SIG-M5 (cell line): ENCODE data around the gene MEOX1.

Experiments
- DNase-seq: peaks from one replicate; lab custom pipeline; 2025; lab: John Stamatoyannopoulos, UW

MEOX1 gene

DNA sequence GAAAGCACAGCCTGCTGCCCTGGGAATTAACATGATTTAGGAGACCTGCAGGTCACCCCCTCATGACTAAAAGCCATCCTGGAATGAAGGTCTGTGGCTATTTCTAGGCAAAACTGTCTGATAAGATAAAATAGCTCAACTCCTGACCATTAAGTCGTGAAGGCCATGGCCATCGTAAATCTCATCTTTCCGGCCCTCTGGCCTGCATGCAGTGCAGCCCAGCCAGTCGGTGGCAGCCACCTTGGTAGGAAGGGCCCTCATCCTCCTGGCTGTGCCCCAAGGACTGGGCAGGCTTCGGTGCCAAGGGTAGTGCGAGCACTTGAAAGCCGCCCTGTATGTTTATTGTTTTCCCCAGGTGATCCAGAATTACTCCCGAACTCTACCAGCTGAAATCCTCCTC lies 18.2 kb upstream of the MEOX1 start:
- no peak for DNase-seq

DNA sequence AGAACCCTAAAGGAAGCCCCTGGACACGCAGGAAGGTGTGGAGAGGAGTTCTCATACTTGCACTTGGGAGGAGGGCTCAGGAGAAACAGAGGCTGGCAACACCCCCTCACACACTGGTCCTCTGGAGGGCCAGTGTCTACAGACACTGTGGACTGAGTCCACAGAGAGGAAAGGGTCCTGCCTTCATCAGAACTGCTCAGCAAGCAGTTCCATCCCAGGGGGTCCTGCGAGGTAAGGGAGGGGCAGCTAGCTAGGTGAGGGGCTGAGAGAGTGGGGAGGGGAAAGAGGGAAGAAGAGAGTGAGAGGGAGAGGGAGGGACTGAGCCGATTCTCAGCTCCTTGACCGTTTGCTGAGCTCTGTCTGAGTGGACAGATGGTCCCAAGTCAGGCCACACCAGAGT lies 17.7 kb upstream of the MEOX1 start:
- DNase-seq = no peak

- no peak for DNase-seq
Observed at GRCh38 chr17:43676471-43676870, 14.7 kb upstream of the MEOX1 start.

DNA sequence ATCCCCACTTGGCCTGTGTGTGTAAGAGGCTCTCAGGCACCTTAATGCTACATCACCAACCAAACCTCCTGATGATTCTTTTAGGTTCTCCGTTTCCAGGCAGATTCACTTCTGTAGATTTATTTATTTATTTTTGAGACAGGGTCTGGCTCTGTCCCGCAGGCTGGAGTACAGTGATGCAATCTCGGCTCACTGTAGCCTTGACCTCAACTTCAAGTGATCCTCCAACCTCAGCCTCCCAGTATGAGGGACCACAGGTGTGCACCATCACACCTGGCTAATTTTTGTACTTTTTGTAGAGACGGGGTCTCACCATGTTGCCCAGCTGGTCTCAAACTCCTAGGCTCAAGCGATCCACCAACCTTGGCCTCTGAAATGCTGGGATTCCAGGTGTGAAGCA lies 12.7 kb upstream of the MEOX1 start:
- no peak for DNase-seq

DNA sequence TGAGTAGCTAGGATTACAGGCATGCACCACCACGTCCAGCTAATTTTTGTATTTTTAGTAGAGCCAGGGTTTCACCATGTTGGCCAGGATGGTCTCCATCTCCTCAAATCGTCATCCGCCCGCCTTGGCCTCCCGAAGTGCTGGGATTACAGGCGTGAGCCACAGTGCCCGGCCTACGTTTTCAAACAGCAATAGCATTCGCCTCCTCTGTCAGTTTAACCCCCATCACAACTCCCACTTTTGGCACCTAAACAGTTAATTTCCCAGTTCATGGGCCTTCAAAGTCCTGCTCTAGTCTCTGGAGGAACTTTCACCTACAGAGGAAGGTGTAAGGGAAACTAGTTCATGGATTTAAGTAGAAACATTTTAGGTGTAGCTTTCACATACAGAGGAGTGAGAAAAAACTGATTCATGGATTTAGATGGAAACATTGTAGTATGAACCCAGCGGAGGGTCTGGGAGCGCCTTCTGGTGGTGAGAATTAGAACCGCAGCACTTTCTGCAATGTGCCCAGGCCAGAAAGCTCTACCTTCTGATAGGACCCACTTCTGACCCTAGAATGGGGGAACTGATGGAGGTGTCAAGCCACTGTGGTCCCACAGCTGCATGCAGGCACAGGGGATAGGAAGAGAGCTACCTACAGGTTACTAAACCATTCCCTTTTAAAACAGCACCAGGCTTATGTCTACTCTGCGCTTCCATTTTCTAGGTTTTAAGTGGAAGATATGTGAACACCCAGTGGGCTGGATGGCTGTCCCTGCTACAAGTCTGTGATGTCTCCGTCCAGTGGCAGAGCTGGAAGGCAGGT lies 12.0 kb upstream of the MEOX1 start:
- DNase-seq = no peak

DNA sequence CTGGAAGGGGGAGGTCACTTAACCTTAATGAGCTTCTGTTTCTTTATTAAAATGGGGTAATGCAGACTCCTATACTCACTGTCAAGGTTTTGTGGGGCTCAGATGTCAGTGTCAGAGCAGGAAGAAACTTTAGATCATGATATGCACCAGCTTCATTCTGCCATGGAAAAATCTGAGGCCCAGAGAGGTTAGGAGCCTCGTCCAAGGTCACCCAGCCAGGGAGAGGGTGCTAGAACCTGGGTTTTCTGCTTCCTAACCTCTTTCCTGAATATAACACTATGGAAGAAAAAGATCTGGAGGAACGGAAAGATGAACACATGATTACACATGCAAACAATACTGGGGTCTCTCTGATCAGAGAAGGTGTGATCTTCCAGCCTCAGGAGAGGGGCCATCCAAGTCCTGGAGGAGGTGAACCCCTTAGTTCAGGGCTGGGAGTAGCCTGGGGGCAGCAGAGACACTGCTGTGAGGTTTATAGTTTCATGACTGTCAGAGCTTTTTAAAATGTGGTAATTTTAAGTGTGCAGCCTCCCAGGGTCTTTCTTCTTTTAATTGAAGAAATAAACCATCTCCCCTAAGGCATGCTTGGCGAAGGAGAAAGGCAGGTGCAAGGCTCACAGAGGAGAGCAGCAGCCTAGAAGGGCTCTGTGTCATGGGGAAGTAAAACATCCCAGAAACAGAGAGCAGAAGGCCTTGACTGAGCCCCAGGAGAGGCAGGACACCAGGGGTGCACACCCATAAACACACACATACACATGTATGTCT lies 10.2 kb upstream of the MEOX1 start:
- DNase-seq = no peak

DNA sequence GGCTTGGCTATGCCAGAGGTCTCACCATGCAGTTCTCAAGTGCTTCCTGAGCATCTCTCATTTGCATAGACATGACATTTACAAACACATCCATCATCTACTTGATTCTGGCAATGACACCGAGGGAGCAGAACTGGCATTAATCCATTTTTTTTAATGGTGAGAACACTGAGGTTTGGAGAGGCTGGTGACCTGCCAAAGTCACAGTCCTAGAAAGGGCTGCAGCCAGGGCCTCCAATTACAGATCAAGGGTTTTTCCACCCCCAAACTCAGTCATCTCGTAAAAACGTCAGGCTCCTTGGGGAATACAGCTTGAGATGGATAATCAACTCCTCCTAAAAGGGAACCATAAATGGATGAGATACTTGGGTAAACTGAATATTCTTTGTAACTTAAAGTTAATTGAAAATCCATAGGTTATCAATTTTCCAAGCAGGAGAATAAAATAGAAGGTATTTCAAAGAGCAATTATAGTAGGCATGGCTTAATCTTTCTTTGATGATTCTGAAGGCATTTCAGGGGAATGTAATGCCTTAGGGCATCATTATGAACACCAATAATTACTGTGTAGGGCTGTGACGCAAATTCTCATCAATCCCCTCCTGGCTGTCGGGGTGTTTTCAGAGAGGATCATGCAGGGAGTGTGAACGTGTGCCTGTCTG lies 9.4 kb upstream of the MEOX1 start:
- DNase-seq = no peak

GRCh38 chr17:43670645-43671030 lies 8.9 kb upstream of the MEOX1 start:
- DNase-seq = no peak

DNA sequence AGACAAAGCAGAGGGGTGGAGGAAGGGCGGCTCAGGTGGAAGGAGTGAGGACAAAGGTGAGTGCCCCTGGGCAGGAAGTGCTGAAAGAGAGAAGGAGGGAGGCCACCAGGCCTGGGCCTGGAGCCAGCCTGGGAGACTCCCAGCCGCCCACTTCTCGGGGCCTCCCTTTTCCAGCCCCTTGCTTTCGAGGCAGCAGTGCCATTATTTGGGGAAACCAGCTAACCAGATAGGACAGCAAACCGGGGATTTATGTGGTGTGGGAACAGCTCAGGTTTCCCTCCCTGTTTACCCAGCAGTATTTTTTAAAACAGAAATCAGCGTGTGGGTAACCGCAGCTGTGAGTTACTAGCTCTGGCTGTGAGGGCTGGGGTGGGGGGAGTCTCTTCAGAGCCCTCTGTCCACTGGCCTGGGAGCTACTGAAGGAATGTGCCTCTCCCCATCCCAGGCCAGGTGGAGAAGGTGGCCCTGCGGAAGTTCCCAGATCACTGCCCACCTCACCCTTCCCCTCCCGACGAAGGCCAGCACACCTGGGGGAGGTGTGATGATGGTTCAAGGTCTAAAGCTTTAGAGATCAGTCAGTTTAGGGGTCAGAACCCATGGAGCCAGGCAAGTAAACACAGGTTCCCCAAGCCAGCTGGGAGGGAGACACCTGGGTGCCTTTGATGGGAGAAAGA lies 8.4 kb upstream of the MEOX1 start:
- no peak for DNase-seq

- DNase-seq = no peak
Observed at GRCh38 chr17:43667947-43668348, 6.2 kb upstream of the MEOX1 start.

DNA sequence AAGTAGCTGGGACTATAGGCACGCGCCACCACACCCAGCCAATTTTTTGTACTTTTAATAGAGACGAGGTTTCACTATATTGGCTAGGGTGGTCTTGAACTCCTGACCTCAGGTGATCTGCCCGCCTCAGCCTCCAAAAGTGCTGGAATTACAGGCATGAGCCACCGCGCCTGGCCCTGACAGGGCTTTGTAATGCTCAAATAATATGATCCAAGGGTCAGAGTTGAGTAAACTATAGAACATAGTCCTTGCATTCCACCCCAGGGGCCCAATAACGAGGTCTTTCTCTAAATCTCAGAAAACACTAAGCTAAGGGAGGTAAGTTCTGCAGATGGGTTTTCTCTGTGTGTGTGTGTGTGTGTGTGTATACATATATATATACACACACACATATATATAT lies 5.8 kb upstream of the MEOX1 start:
- no peak for DNase-seq

- DNase-seq = no peak
Observed at GRCh38 chr17:43665937-43666236, 4.2 kb upstream of the MEOX1 start.

- no peak for DNase-seq
Observed at GRCh38 chr17:43665084-43665936, 3.6 kb upstream of the MEOX1 start.

GRCh38 chr17:43664096-43664495 lies 2.4 kb upstream of the MEOX1 start:
- no peak for DNase-seq

DNA sequence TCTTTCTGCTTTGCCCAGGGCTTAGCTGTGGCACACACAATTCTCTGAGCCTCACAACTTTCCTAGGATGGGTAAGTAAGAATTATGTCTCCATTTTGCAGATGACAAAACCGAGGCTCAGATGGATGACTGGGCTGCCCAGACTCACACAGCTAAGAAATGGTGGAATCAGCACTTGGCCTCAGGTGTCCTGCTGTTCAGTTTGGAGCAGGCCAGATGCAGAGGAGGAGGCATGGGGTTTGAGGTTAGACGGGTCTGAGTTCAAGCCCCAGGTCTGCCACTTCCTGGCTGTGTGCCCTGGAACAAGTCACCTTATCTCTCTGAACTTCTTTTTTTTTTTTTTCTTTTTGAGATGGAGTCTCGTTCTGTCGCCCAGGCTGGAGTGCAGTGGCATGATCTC lies 1.7 kb upstream of the MEOX1 start:
- DNase-seq = no peak

GRCh38 chr17:43662413-43663141 lies 855 bp upstream of the MEOX1 start:
- DNase-seq = no peak

DNA sequence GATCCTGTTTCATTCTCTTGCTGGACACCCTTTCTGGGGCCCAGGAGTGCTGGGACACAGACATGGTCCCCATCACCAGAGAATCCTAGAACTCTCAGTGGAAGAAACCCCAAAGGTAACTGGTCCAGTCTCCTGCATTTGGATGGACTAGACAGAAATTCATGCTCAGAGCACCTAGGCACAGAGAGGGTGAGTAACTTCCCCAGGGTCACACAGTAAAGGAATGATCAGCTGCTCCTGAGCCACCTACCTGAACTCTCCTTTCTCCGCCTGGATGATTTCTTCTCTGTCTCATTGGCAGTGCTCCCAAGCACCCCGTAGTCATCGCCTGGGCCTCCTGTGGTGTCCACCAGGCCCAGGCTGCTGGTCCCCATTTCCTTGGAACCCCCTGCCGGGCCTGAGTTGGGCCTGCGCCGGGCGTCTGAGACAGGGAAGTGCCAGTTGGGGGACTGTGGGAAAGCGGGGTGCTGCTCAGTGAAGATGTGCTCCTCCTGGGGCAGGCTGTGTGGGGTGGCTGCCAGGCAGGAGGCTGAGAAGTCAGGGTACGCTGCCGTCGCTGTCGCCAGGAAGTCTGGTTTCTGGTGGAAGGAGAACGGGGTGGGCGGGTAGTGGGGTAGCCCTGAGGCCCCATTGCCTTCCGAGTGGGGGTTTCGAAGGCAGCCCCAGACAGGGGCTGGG lies 767 bp downstream of the MEOX1 start:
- DNase-seq = no peak

DNA sequence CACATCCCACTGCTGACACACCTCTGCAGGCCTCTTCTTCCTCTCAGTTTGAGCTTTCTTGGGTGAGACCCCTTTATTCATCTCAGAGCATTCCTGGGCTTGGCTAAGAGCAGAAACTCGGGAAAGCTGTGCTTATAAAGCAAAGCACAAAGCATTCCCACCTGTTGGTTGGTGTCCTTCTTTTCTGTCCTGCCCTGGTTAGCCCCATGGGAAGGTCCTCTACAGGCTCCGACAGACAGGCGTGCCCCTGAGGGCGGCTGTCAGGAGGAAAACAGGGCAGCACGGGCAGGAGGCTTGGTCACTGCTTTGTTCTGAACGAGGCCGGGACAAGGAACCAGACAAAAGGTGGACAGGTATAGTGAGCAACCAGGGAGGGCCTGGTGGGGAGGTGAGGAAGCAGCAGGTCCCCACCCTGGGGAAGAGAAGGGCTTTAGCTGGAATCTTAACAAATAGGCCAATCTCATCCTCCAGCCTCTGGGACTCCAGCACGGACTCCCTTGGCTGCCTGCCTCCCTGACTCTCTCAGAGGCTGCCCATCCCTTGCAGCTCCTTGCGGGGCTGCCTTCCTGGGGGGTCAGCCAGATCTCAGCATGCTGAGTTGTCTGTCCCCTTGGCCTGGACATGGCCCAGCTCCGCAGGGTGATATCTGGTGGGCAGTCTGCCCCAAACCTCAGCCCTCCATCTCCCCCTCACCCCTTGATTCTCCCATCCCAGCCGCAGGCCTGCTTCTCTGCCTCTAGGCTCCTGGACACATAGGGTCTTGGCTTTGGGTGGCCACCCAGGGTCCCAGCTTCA lies 1.7 kb downstream of the MEOX1 start:
- no peak for DNase-seq

DNA sequence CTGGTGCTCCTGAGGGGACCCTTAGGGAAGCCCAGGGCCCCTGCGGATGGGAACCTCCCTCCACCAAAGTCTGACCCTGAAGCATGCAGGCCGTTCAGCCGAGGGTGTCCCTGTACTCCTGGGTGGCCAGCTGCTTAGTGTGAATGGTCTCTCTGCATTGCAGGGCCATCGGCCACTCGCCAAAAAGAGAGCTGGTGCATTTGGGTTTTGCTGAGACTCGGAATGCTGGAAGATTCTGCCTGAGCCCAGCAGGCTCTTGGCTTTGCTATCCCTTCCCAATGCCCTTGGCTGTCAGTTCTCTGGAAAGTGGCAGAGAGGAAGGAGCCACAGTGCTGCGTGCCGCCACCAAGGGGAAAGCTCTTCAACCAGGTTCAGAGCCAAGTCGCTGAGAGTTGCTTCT lies 2.8 kb downstream of the MEOX1 start:
- no peak for DNase-seq
